K562 (cell line): ENCODE measurements around the gene USP20.

Experiments
- CTCF ChIP-seq, 3 experiments: IDR thresholded peaks in 2 of 3; conservative IDR thresholded peaks in 1 of 3; 2 replicates each; pipeline ENCODE4 v1.5.1; 2011 to 2012; ENCODE audit warnings: low read length in 3 of 3, mild to moderate bottlenecking in 3 of 3, control low read depth in 2 of 3, improper control_type of control experiment in 1 of 3, inconsistent platforms in 1 of 3, low read depth in 1 of 3, mixed read lengths in 1 of 3, moderate library complexity in 1 of 3; ENCODE audit not compliant: insufficient read depth in 2 of 3
- HINFP ChIP-seq: fragments of 450-650 bp; conservative IDR thresholded peaks from 2 replicates; pipeline ENCODE4 v1.6.1; 2016; ENCODE audit warnings: missing genetic modification characterization, low read depth, mild to moderate bottlenecking, control low read depth, missing compliant biosample characterization
- KLF10 ChIP-seq: fragments of 250-450 bp; sonication (Bioruptor Pico); IDR thresholded peaks from 2 replicates; pipeline ENCODE4 v1.6.1; 2021; ENCODE audit warnings: matching md5 sums
- MEIS2 ChIP-seq: fragments of 450-650 bp; IDR thresholded peaks from 2 replicates; pipeline ENCODE4 v1.6.1; 2014; ENCODE audit warnings: mild to moderate bottlenecking; ENCODE audit not compliant: partially characterized antibody
- POLR2A ChIP-seq: fragments of 450-650 bp; conservative IDR thresholded peaks from 2 replicates; pipeline ENCODE4 v1.6.1; 2016
- RAD21 ChIP-seq, 2 experiments: fragments of 250-450 bp in 1 of 2; fragments of 450-650 bp in 1 of 2; sonication (Bioruptor Pico) in 1 of 2; formaldehyde crosslinking in 1 of 2; IDR thresholded peaks in 1 of 2; conservative IDR thresholded peaks in 1 of 2; 2 replicates each; pipeline versions ENCODE4 v1.4.0 to v1.8.0; 2020 to 2022; ENCODE audit warnings: mild to moderate bottlenecking in 2 of 2, moderate library complexity in 1 of 2
- RCOR1 ChIP-seq, 2 experiments: IDR thresholded peaks; 2 replicates each; pipeline ENCODE4 v1.6.1; 2012; ENCODE audit warnings: low read depth in 2 of 2, low read length in 2 of 2, borderline replicate concordance in 1 of 2, improper control_type of control experiment in 1 of 2
- RUNX1 ChIP-seq: sonication (generic); IDR thresholded peaks from 2 replicates; pipeline ENCODE4 v1.6.1; 2016; ENCODE audit warnings: antibody characterized with exemption, low read depth
- ZNF280A ChIP-seq: fragments of 450-650 bp; IDR thresholded peaks from 2 replicates; pipeline ENCODE4 v1.6.1; 2018; ENCODE audit warnings: mild to moderate bottlenecking, low read depth; ENCODE audit not compliant: partially characterized antibody
- ZNF79 ChIP-seq: fragments of 250-450 bp; sonication (Bioruptor Pico); IDR thresholded peaks from 2 replicates; pipeline ENCODE4 v1.4.0; 2020; ENCODE audit warnings: low read depth, mild to moderate bottlenecking, moderate library complexity

- TF ChIP-seq ZNF280A, result no peak
- no peak for TF ChIP-seq CTCF (IDR thresholded peaks at IDR 0.05 in 2 of 3, conservative IDR thresholded peaks at IDR 0.05 in 1 of 3; ENCODE audit: insufficient read depth in 2 of 3, low read depth in 1 of 3, low read length in 3 of 3)
- TF ChIP-seq KLF10 (CRISPR knock-in tag), result no peak
- TF ChIP-seq RCOR1 (IDR thresholded peaks at IDR 0.05; ENCODE audit: borderline replicate concordance in 1 of 2, low read depth in 2 of 2, low read length in 2 of 2), result no peak
- no peak for TF ChIP-seq POLR2A
- no peak for TF ChIP-seq MEIS2
- TF ChIP-seq RUNX1, result no peak
- no peak for TF ChIP-seq RAD21 (CRISPR knock-in tag; conservative IDR thresholded peaks at IDR 0.05 in 1 of 2, IDR thresholded peaks at IDR 0.05 in 1 of 2)
- TF ChIP-seq HINFP (tag), result no peak
- TF ChIP-seq ZNF79 (CRISPR knock-in tag), result no peak
Observed at GRCh38 chr9:129798973-129799372, 36.3 kb upstream of the USP20 start.
